T-cell (primary cell): Measurements from ENCODE around the gene TNFRSF14. TPM values are rescaled to one million over a fixed set of nuclear protein-coding genes. Genes with fewer than 3 reads are reported as not detected.

Experiments
- ATAC-seq, 4 experiments: fragments of 200-7000 bp in 3 of 4; fragments of 150-1000 bp in 1 of 4; cut with Tn5 transposase; replicated peaks in 1 of 4; 1 replicate in 3 of 4; 2 replicates in 1 of 4; pipeline ENCODE4 v1.10.0; 2021; ENCODE audit warnings: moderate library complexity in 3 of 4, mild to moderate bottlenecking in 2 of 4, moderate number of reproducible peaks in 1 of 4
- CTCF ChIA-PET, 2 donors: fragments of 300-600 bp; sonication (Branson Sonifier 250); formaldehyde crosslinking; loops; one replicate each; lab custom pipeline; 2022; ENCODE audit warnings: antibody characterized with exemption in 2 of 2; lab: Charles Lee
- POLR2A ChIA-PET, 2 donors: fragments of 300-600 bp; sonication (Branson Sonifier 250); formaldehyde crosslinking; loops; one replicate each; lab custom pipeline; 2022; ENCODE audit warnings: antibody characterized with exemption in 2 of 2; lab: Charles Lee
- DNase-seq, 35 experiments: peaks; one replicate each; pipeline versions ENCODE4 v3.0.0 to v3.0.0-alpha.2; 2013 to 2023
- H3K27ac ChIP-seq: one replicate; pipeline ENCODE4 v1.5.1; 2013; ENCODE audit warnings: low read length
- H3K27me3 ChIP-seq, 2 experiments: replicated peaks in 1 of 2; 1 replicate in 1 of 2; 2 replicates in 1 of 2; pipeline versions ENCODE4 v1.6.1 to v1.7.0; 2013; ENCODE audit warnings: low read length in 1 of 2, mixed read lengths in 1 of 2; ENCODE audit not compliant: control insufficient read depth in 2 of 2, insufficient read depth in 2 of 2; ENCODE audit errors: extremely low read depth in 1 of 2
- H3K36me3 ChIP-seq, 2 donors: 1 replicate in 1 of 2; 2 replicates in 1 of 2; pipeline versions ENCODE4 v1.6.1 to v1.7.0; 2013; ENCODE audit warnings: low read length in 1 of 2; ENCODE audit not compliant: control insufficient read depth in 2 of 2, insufficient read depth in 1 of 2; ENCODE audit errors: extremely low read depth in 1 of 2
- H3K4me1 ChIP-seq, 2 experiments: 1 replicate in 1 of 2; 2 replicates in 1 of 2; pipeline versions ENCODE4 v1.6.1 to v1.7.0; 2013; ENCODE audit warnings: low read length in 2 of 2, mixed read lengths in 1 of 2; ENCODE audit not compliant: insufficient read depth in 2 of 2, control insufficient read depth in 1 of 2; ENCODE audit errors: extremely low read depth in 1 of 2
- H3K4me3 ChIP-seq, 2 donors: 1 replicate in 1 of 2; 2 replicates in 1 of 2; pipeline versions ENCODE4 v1.5.1 to v1.7.0; 2013; ENCODE audit warnings: mild to moderate bottlenecking in 2 of 2, low read length in 1 of 2, moderate library complexity in 1 of 2; ENCODE audit not compliant: control insufficient read depth in 1 of 2; ENCODE audit errors: extremely low read depth in 1 of 2
- H3K9me3 ChIP-seq: 2 replicates; pipeline ENCODE4 v1.7.0; 2013
- H3K27ac Mint-ChIP-seq, 2 donors: one replicate each; pipeline ENCODE4 v1.8.0; 2020 to 2021; ENCODE audit warnings: mild to moderate bottlenecking in 2 of 2, mixed read lengths in 2 of 2
- H3K27me3 Mint-ChIP-seq, 2 donors: one replicate each; pipeline ENCODE4 v1.8.0; 2021 to 2022; ENCODE audit warnings: mixed read lengths in 2 of 2
- H3K36me3 Mint-ChIP-seq: one replicate; pipeline ENCODE4 v1.8.0; 2021; ENCODE audit warnings: mixed read lengths
- H3K4me1 Mint-ChIP-seq, 3 donors: one replicate each; pipeline ENCODE4 v1.8.0; 2020 to 2022; ENCODE audit warnings: mixed read lengths in 3 of 3, mild to moderate bottlenecking in 1 of 3
- H3K4me3 Mint-ChIP-seq, 3 donors: one replicate each; pipeline ENCODE4 v1.8.0; 2020 to 2022; ENCODE audit warnings: mild to moderate bottlenecking in 3 of 3, mixed read lengths in 3 of 3, moderate library complexity in 3 of 3
- H3K9me3 Mint-ChIP-seq, 3 donors: one replicate each; pipeline ENCODE4 v1.8.0; 2020 to 2022; ENCODE audit warnings: mixed read lengths in 3 of 3
- WGBS: methylation state at CpG from one replicate; pipeline ENCODE4 v1.1.5; 2013; ENCODE audit warnings: missing lambda C conversion rate; ENCODE audit not compliant: insufficient coverage; 5-methylcytosine and 5-hydroxymethylcytosine counted together
- total RNA-seq, 35 experiments: library from RNA in 6 of 35; stranded (reverse) in 6 of 35; fragments of 120-200 nt in 1 of 35; gene quantifications; one replicate each; pipeline versions ENCODE4 v1.2.1 to v1.2.4 and lab custom pipeline; 2013 to 2026

Gene TNFRSF14
- total RNA-seq, 5 donors from 2014 or later (not counting 1 experiment from before 2014, with no cell fraction given): 163 to 214 (median 211) TPM

DNA sequence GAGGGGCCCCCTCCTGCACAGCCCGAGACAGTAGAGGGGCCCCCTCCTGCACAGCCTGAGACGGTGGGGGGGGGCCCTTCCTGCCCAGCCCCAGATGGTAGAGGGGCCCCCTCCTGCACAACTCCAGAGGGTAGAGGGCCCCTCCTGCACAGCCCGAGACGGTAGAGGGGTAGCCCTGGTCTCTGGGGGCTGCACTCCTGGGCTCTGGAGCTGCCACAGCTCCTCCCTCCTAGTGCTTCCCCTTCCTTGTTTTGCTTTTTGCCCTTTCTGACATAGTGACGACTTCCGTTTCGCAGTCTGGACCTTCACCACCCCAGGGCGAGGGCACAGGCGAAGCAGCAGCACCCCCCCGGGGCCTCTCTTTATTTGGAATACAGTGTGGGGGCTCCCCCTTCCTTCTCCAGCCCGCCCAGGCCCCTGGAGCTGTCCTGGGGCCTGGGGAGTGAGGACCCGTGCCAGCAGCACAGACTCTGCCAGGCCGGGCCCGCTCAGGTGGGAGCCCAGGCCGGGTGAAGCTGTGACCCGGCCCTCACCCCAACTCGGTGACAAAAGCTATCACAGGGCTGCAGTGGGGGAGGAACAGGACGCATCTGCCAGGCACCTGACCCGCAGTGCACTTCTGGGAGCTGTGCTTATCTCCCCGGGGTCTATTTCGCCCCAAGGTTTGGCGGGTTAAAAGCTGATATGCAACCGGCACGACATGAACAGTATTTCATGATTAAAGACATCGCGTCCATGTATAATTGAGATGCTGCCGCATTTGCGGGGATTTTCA lies 29.3 kb downstream of the TNFRSF14 start:
- Mint-ChIP-seq H3K36me3 (no peaks in the 10 kb centered on the region), H3K27ac (peak overlapping the region; percentile 93 to 96), H3K27me3 (no peaks in the 10 kb centered on the region), H3K9me3 (no peaks in the 10 kb centered on the region), H3K4me3 (peak overlapping the region; percentile 83 to 89 (median 87)), H3K4me1 (peaks cover 46 to 49% (median 47%) of the 10 kb centered on the region in 3 donors)
- ChIA-PET CTCF (interaction anchor here (0.6 to 2.5 kb wide), 9 partner anchors 24 to 386 kb away, joined by 3 to 11 read pairs (median 5); partner anchors contain the start of genes PANK4 (in 1 of the 2) and TNFRSF14 (in 1 of the 2)), POLR2A (interaction anchor here (0.5 to 2.3 kb wide), 3 partner anchors 8 to 58 kb away, joined by 3 to 7 read pairs (median 4); no protein-coding TSS in a partner anchor)
- Histone ChIP-seq H3K27ac (peak overlapping the region; percentile 96), H3K9me3 (no peaks in the 10 kb centered on the region), H3K4me1 (peaks cover 21 to 70% of the 10 kb centered on the region in 2 experiments), H3K27me3 (peaks cover 0 to 2% of the 10 kb centered on the region in 2 experiments), H3K4me3 (peak overlapping the region; percentile 61 to 82), H3K36me3 (peaks cover 0 to 6% of the 10 kb centered on the region in 2 donors)
- DNase-seq: peak; percentile 62 to 87 (median 73)
- peak; percentile 42 to 57 (median 53) for ATAC-seq
- 1% methylated on average over 25 of the region's 28 CpGs for WGBS

DNA sequence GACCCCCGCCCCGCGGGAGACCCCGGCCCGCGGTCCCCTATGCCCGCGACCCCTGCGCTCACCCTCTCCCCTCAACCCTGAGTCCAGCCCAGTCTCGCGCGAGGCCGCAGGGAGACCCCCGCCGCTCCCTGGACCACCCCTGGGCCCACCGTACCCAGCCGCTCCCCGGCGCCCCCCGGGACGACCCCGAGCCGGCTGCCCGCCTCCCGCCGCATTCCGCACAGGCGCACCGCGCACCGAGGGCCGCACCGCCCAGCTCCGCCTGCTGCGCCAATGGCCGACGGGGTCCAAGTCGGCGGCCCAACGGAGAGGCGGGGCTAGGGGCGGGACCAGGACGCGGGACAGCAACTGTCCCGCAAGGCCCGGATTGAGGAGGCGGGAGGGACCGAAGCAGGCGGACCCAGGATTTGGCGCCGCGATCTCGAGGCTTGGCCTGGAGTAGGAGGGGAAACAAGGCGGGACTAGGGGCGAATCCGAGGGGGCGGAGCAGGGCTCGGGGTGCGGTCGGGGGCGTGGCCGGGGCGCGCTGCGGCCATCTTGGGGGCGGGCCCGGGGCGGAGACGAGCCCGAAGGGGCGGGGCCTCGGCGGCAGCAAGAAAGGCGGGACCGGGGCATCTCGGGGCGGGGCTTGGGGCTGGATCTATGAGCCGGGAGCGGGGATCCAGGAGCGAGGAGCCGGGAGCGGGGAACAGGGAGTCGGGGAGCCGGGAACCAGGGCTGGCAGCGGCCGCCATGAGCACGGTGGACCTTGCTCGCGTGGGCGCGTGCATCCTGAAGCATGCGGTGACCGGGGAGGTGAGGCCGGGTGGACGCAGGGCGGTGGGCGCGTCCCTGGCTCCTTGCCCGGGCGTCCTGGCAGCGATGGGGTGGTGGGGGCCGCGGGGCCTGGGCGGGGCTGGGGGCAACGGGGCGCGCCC lies 30.2 kb downstream of the TNFRSF14 start, which contains the start of gene PRXL2B:
Gene PRXL2B, plus strand, starts transcription at position 624 of the 917 bp plus-strand sequence. Its CDS starts 109 bp downstream, at position 733.
- CTCF ChIA-PET: interaction anchor here (0.5 to 2.5 kb wide), 7 partner anchors 25 to 389 kb away, joined by 3 to 11 read pairs (median 5); partner anchors contain the start of genes PANK4 (in 1 of the 2) and TNFRSF14 (in 1 of the 2)
- Mint-ChIP-seq H3K9me3 (no peaks in the 10 kb centered on the region), H3K27me3 (no peaks in the 10 kb centered on the region), H3K36me3 (no peaks in the 10 kb centered on the region), H3K4me1 (peaks cover 37 to 42% (median 39%) of the 10 kb centered on the region in 3 donors), H3K4me3 (peak within 1 kb of the TSS; percentile 83 to 89 (median 88)), H3K27ac (peak within 1 kb of the TSS; percentile 96 to 97)
- no peaks in the 10 kb centered on the region for H3K9me3 ChIP-seq
- WGBS: under 1% methylated on average over 97 of the region's 107 CpGs
- ATAC-seq: peak; percentile 74 to 79 (median 76)
- H3K4me1 ChIP-seq: peaks cover 21 to 61% of the 10 kb centered on the region in 2 experiments
- H3K27ac ChIP-seq: peak within 1 kb of the TSS; percentile 96
- peaks cover 0 to 2% of the 10 kb centered on the region in 2 experiments for H3K27me3 ChIP-seq
- POLR2A ChIA-PET: interaction anchor here (0.5 to 0.7 kb wide), 4 partner anchors 9 to 57 kb away, joined by 3 to 7 read pairs (median 4); no protein-coding TSS in a partner anchor
- peak within 1 kb of the TSS; percentile 61 to 82 for H3K4me3 ChIP-seq
- peak; percentile 86 to 98 (median 93) for DNase-seq
- peaks cover 0 to 6% of the 10 kb centered on the region in 2 donors for H3K36me3 ChIP-seq

DNA sequence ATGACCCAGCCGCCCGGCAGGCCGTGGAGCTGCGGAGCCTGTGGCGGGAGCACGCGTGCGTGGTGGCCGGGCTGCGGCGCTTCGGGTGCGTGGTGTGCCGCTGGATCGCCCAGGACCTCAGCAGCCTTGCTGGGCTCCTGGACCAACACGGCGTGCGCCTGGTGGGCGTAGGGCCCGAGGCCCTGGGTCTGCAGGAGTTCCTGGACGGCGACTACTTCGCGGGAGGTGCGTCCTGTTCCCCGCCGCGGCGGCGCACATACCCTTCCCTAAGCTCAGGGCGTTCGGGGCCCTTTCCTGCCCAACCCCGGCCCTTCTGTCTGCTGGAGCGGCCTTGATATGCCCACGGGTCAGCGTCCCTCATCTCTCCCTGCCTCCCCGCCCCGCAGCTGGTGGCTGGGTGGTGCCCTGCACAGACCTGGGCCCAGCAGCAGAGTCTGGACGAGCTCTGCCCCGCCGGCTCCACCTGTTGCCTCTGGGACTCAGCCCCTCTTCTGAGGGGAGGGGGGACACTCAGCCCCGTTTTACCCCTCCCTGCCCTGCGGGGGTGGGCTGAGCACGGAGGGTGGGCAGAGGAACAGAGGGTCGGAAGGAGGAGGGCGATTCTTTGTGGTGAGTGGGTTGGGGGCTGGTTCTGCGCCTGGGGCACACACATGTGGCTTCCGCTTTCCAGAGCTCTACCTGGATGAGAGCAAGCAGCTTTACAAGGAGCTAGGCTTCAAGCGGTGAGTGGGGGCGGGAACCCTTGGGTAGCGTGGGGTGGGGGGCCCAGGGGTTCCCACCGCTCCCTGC lies 31.1 kb downstream of the TNFRSF14 start:
- DNase-seq: peak in 17 of 35 experiments; percentile 8 to 44 (median 26)
- POLR2A ChIA-PET: interaction anchor here in 1 of 2 donors (0.5 kb wide), 1 partner anchor 29 kb away, joined by 4 read pairs; no protein-coding TSS in a partner anchor
- Histone ChIP-seq H3K4me3 (peak overlapping the region; percentile 61 to 73), H3K27ac (no peak overlapping the region), H3K9me3 (no peaks in the 10 kb centered on the region), H3K27me3 (peaks cover 0 to 2% of the 10 kb centered on the region in 2 experiments), H3K4me1 (peaks cover 19 to 58% of the 10 kb centered on the region in 2 experiments), H3K36me3 (peaks cover 0 to 6% of the 10 kb centered on the region in 2 donors)
- H3K27ac Mint-ChIP-seq: peak overlapping the region; percentile 8 to 16
- H3K9me3 Mint-ChIP-seq: no peaks in the 10 kb centered on the region
- CTCF ChIA-PET: interaction anchor here (0.5 to 2.3 kb wide), 4 partner anchors 9 to 390 kb away, joined by 3 to 5 read pairs (median 3); no protein-coding TSS in a partner anchor
- no peaks in the 10 kb centered on the region for H3K36me3 Mint-ChIP-seq
- peak overlapping the region; percentile 74 to 83 (median 76) for H3K4me3 Mint-ChIP-seq
- peak in 2 of 4 experiments; percentile 5 to 6 for ATAC-seq
- WGBS: 1% methylated on average over 41 of the region's 52 CpGs
- H3K27me3 Mint-ChIP-seq: no peaks in the 10 kb centered on the region
- peaks cover 29 to 40% (median 32%) of the 10 kb centered on the region in 3 donors for H3K4me1 Mint-ChIP-seq

DNA sequence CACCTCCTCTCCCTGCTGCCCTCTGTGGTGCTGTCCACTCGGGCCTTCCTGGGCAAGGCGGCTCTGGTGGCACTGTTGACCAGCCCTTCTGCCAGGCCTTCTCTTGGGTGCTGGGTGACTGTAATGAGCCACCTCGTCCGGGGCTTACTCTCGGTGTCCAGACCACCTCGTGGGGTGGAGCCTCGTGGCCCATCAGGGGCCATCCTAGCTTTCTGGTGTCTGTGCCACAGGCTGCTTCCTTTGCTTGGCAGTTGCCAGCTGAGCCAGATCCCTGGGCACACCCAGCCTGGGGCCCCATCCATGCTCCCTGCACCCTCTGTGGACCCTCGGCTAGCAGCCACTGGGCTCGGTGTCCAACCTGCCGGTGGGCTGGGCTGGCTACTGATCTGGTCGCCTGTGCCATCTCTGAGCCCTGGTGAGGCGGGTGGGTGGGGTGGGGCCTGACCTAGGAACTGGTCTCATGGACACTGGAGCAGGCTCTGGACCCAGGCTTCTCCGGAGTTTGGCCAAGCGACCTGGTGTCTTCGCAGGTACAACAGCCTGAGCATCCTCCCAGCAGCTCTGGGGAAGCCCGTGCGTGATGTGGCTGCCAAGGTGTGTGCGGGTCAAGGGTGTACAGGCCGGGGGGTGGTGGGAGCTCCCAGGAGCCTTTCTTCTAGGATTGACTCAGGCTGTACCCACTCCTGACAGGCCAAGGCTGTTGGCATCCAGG lies 31.8 kb downstream of the TNFRSF14 start:
- H3K4me1 ChIP-seq: peaks cover 19 to 56% of the 10 kb centered on the region in 2 experiments
- peak overlapping the region; percentile 61 to 73 for H3K4me3 ChIP-seq
- peaks cover 0 to 6% of the 10 kb centered on the region in 2 donors for H3K36me3 ChIP-seq
- WGBS: 88% methylated on average over 18 of the region's 19 CpGs
- H3K4me1 Mint-ChIP-seq: peaks cover 26 to 42% (median 29%) of the 10 kb centered on the region in 3 donors
- DNase-seq (no peak), ATAC-seq (no peak)
- H3K36me3 Mint-ChIP-seq: no peaks in the 10 kb centered on the region
- no peaks in the 10 kb centered on the region for H3K9me3 ChIP-seq
- ChIA-PET CTCF (interaction anchor here in 1 of 2 donors (0.7 kb wide), 1 partner anchor 59 kb away, joined by 3 read pairs; no protein-coding TSS in a partner anchor), POLR2A (no interaction called here)
- no peaks in the 10 kb centered on the region for H3K27me3 Mint-ChIP-seq
- no peaks in the 10 kb centered on the region for H3K9me3 Mint-ChIP-seq
- peak overlapping the region; percentile 74 to 83 (median 76) for H3K4me3 Mint-ChIP-seq
- no peak overlapping the region for H3K27ac Mint-ChIP-seq
- peaks cover 0 to 5% of the 10 kb centered on the region in 2 experiments for H3K27me3 ChIP-seq
- H3K27ac ChIP-seq: no peak overlapping the region
